ENCODE data around the gene MVB12B. TPM values are rescaled to one million over a fixed set of nuclear protein-coding genes. Genes with fewer than 3 reads are reported as not detected.

The MVB12B gene
- polyA plus RNA-seq, 1 donor, result 13.4 TPM

- H3K36me3 ChIP-seq (ENCODE audit: control insufficient read depth, insufficient read depth, low read length), result peaks cover 24% of the 10 kb centered on the region
- no peak overlapping the region for H3K27ac ChIP-seq (ENCODE audit: low read length)
- no peaks in the 10 kb centered on the region for H3K9me3 ChIP-seq (ENCODE audit: control insufficient read depth, low read depth, low read length)
- no peaks in the 10 kb centered on the region for H3K4me1 ChIP-seq (ENCODE audit: control insufficient read depth, insufficient read depth, low read length)
- no peak overlapping the region for H3K4me3 ChIP-seq (ENCODE audit: low read length)
- no CpG with 5 or more reads among the region's 13 CpGs for WGBS (ENCODE audit: insufficient coverage, low lambda C conversion rate)
- no peak for DNase-seq
- H3K27me3 ChIP-seq (ENCODE audit: control insufficient read depth, insufficient read depth, low read length), result no peaks in the 10 kb centered on the region
These were observed 156.9 kb downstream of the MVB12B start for GRCh38 chr9:126483468-126484073.

GRCh38 chr9:126485662-126486061, 159.0 kb downstream of the MVB12B start:
- peaks cover 24% of the 10 kb centered on the region for H3K36me3 ChIP-seq (ENCODE audit: control insufficient read depth, insufficient read depth, low read length)
- no peaks in the 10 kb centered on the region for H3K27me3 ChIP-seq (ENCODE audit: control insufficient read depth, insufficient read depth, low read length)
- no peak overlapping the region for H3K4me3 ChIP-seq (ENCODE audit: low read length)
- no peaks in the 10 kb centered on the region for H3K9me3 ChIP-seq (ENCODE audit: control insufficient read depth, low read depth, low read length)
- H3K27ac ChIP-seq (ENCODE audit: low read length), result no peak overlapping the region
- no peak for DNase-seq
- WGBS (ENCODE audit: insufficient coverage, low lambda C conversion rate), result 100% methylated on average over 1 of the region's 6 CpGs
- no peaks in the 10 kb centered on the region for H3K4me1 ChIP-seq (ENCODE audit: control insufficient read depth, insufficient read depth, low read length)

GRCh38 chr9:126486276-126486675, 159.6 kb downstream of the MVB12B start:
- Histone ChIP-seq H3K27me3 (ENCODE audit: control insufficient read depth, insufficient read depth, low read length) (no peaks in the 10 kb centered on the region), H3K4me3 (ENCODE audit: low read length) (no peak overlapping the region), H3K27ac (ENCODE audit: low read length) (no peak overlapping the region), H3K36me3 (ENCODE audit: control insufficient read depth, insufficient read depth, low read length) (peaks cover 23% of the 10 kb centered on the region), H3K9me3 (ENCODE audit: control insufficient read depth, low read depth, low read length) (no peaks in the 10 kb centered on the region), H3K4me1 (ENCODE audit: control insufficient read depth, insufficient read depth, low read length) (no peaks in the 10 kb centered on the region)
- no CpG with 5 or more reads among the region's 11 CpGs for WGBS (ENCODE audit: insufficient coverage, low lambda C conversion rate)
- DNase-seq, result no peak

- Histone ChIP-seq H3K36me3 (ENCODE audit: control insufficient read depth, insufficient read depth, low read length) (peaks cover 15% of the 10 kb centered on the region), H3K4me1 (ENCODE audit: control insufficient read depth, insufficient read depth, low read length) (no peaks in the 10 kb centered on the region), H3K27me3 (ENCODE audit: control insufficient read depth, insufficient read depth, low read length) (no peaks in the 10 kb centered on the region), H3K27ac (ENCODE audit: low read length) (no peak overlapping the region), H3K9me3 (ENCODE audit: control insufficient read depth, low read depth, low read length) (no peaks in the 10 kb centered on the region), H3K4me3 (ENCODE audit: low read length) (no peak overlapping the region)
- WGBS (ENCODE audit: insufficient coverage, low lambda C conversion rate), result no CpG with 5 or more reads among the region's 12 CpGs
- DNase-seq, result no peak
These were observed 161.2 kb downstream of the MVB12B start for GRCh38 chr9:126487856-126488255.

- Histone ChIP-seq H3K4me1 (ENCODE audit: control insufficient read depth, insufficient read depth, low read length) (no peaks in the 10 kb centered on the region), H3K9me3 (ENCODE audit: control insufficient read depth, low read depth, low read length) (no peaks in the 10 kb centered on the region), H3K27me3 (ENCODE audit: control insufficient read depth, insufficient read depth, low read length) (no peaks in the 10 kb centered on the region), H3K27ac (ENCODE audit: low read length) (no peak overlapping the region), H3K4me3 (ENCODE audit: low read length) (no peak overlapping the region), H3K36me3 (ENCODE audit: control insufficient read depth, insufficient read depth, low read length) (peaks cover 14% of the 10 kb centered on the region)
- WGBS (ENCODE audit: insufficient coverage, low lambda C conversion rate), result no CpG with 5 or more reads among the region's 8 CpGs
- DNase-seq, result no peak
These were observed 161.7 kb downstream of the MVB12B start for GRCh38 chr9:126488310-126488709.

- no peaks in the 10 kb centered on the region for H3K9me3 ChIP-seq (ENCODE audit: control insufficient read depth, low read depth, low read length)
- peaks cover 7% of the 10 kb centered on the region for H3K36me3 ChIP-seq (ENCODE audit: control insufficient read depth, insufficient read depth, low read length)
- H3K4me3 ChIP-seq (ENCODE audit: low read length), result no peak overlapping the region
- no peaks in the 10 kb centered on the region for H3K4me1 ChIP-seq (ENCODE audit: control insufficient read depth, insufficient read depth, low read length)
- H3K27me3 ChIP-seq (ENCODE audit: control insufficient read depth, insufficient read depth, low read length), result no peaks in the 10 kb centered on the region
- no peak for DNase-seq
- H3K27ac ChIP-seq (ENCODE audit: low read length), result no peak overlapping the region
- WGBS (ENCODE audit: insufficient coverage, low lambda C conversion rate), result no CpG with 5 or more reads among the region's 8 CpGs
These were observed 162.3 kb downstream of the MVB12B start for GRCh38 chr9:126488881-126489404.

- no peak for DNase-seq
- no peaks in the 10 kb centered on the region for H3K27me3 ChIP-seq (ENCODE audit: control insufficient read depth, insufficient read depth, low read length)
- no peak overlapping the region for H3K27ac ChIP-seq (ENCODE audit: low read length)
- no CpG with 5 or more reads among the region's 20 CpGs for WGBS (ENCODE audit: insufficient coverage, low lambda C conversion rate)
- H3K4me3 ChIP-seq (ENCODE audit: low read length), result no peak overlapping the region
- peaks cover 5% of the 10 kb centered on the region for H3K36me3 ChIP-seq (ENCODE audit: control insufficient read depth, insufficient read depth, low read length)
- no peaks in the 10 kb centered on the region for H3K4me1 ChIP-seq (ENCODE audit: control insufficient read depth, insufficient read depth, low read length)
- H3K9me3 ChIP-seq (ENCODE audit: control insufficient read depth, low read depth, low read length), result no peaks in the 10 kb centered on the region
These were observed 163.1 kb downstream of the MVB12B start for GRCh38 chr9:126489581-126490213.

- Histone ChIP-seq H3K27me3 (ENCODE audit: control insufficient read depth, insufficient read depth, low read length) (no peaks in the 10 kb centered on the region), H3K9me3 (ENCODE audit: control insufficient read depth, low read depth, low read length) (no peaks in the 10 kb centered on the region), H3K27ac (ENCODE audit: low read length) (no peak overlapping the region), H3K36me3 (ENCODE audit: control insufficient read depth, insufficient read depth, low read length) (peaks cover 5% of the 10 kb centered on the region), H3K4me3 (ENCODE audit: low read length) (no peak overlapping the region), H3K4me1 (ENCODE audit: control insufficient read depth, insufficient read depth, low read length) (no peaks in the 10 kb centered on the region)
- WGBS (ENCODE audit: insufficient coverage, low lambda C conversion rate), result 20% methylated on average over 1 of the region's 19 CpGs
- DNase-seq, result no peak
These were observed 163.6 kb downstream of the MVB12B start for GRCh38 chr9:126490214-126490631.

- Histone ChIP-seq H3K27me3 (ENCODE audit: control insufficient read depth, insufficient read depth, low read length) (no peaks in the 10 kb centered on the region), H3K27ac (ENCODE audit: low read length) (no peak overlapping the region), H3K4me3 (ENCODE audit: low read length) (no peak overlapping the region), H3K9me3 (ENCODE audit: control insufficient read depth, low read depth, low read length) (no peaks in the 10 kb centered on the region), H3K4me1 (ENCODE audit: control insufficient read depth, insufficient read depth, low read length) (no peaks in the 10 kb centered on the region), H3K36me3 (ENCODE audit: control insufficient read depth, insufficient read depth, low read length) (peaks cover 7% of the 10 kb centered on the region)
- peak; percentile 37 to 40 for DNase-seq
- 72% methylated on average over 6 of the region's 20 CpGs for WGBS (ENCODE audit: insufficient coverage, low lambda C conversion rate)
These were observed 164.4 kb downstream of the MVB12B start for GRCh38 chr9:126490871-126491567.

GRCh38 chr9:126491568-126491879, 164.9 kb downstream of the MVB12B start:
- no peaks in the 10 kb centered on the region for H3K9me3 ChIP-seq (ENCODE audit: control insufficient read depth, low read depth, low read length)
- no peak overlapping the region for H3K4me3 ChIP-seq (ENCODE audit: low read length)
- H3K27me3 ChIP-seq (ENCODE audit: control insufficient read depth, insufficient read depth, low read length), result no peaks in the 10 kb centered on the region
- WGBS (ENCODE audit: insufficient coverage, low lambda C conversion rate), result 100% methylated on average over 1 of the region's 3 CpGs
- DNase-seq, result no peak
- peaks cover 7% of the 10 kb centered on the region for H3K36me3 ChIP-seq (ENCODE audit: control insufficient read depth, insufficient read depth, low read length)
- no peaks in the 10 kb centered on the region for H3K4me1 ChIP-seq (ENCODE audit: control insufficient read depth, insufficient read depth, low read length)
- H3K27ac ChIP-seq (ENCODE audit: low read length), result no peak overlapping the region

All from large intestine (tissue), 3 donors.